HG03097 (cell line): ENCODE data around the gene SSNA1.

Source experiments
- ATAC-seq: cut with Tn5 transposase; IDR thresholded peaks from one replicate; pipeline ENCODE4 v1.9.1; 2021; ENCODE audit not compliant: unreplicated experiment, low FRiP score

The SSNA1 gene

GRCh38 chr9:137217276-137218211 is 29.1 kb downstream of the SSNA1 start:
- no peak for ATAC-seq

GRCh38 chr9:137218212-137218753 is 29.8 kb downstream of the SSNA1 start:
- no peak for ATAC-seq

- no peak for ATAC-seq
Measured at GRCh38 chr9:137218754-137219271, 30.3 kb downstream of the SSNA1 start.

- no peak for ATAC-seq
Measured at GRCh38 chr9:137219757-137220316, 31.4 kb downstream of the SSNA1 start.

GRCh38 chr9:137220317-137221094 is 32.0 kb downstream of the SSNA1 start:
- ATAC-seq: no peak

- no peak for ATAC-seq
Measured at GRCh38 chr9:137221095-137221505, 32.6 kb downstream of the SSNA1 start.

- no peak for ATAC-seq
Measured at GRCh38 chr9:137221506-137222111, 33.1 kb downstream of the SSNA1 start.

- ATAC-seq: no peak
Measured at GRCh38 chr9:137222190-137223077, 34.0 kb downstream of the SSNA1 start, which contains the start of gene RNF208. RNF208 (minus strand) TSS chr9:137222240; CDS start chr9:137221212, 1,028 bp downstream.

- ATAC-seq: peak; percentile 72
Measured at GRCh38 chr9:137223078-137223970, 34.8 kb downstream of the SSNA1 start.

GRCh38 chr9:137224830-137225694 is 36.6 kb downstream of the SSNA1 start, which contains the start of gene CYSRT1:
CYSRT1 (plus strand) TSS chr9:137225174; CDS start chr9:137225622, 448 bp downstream.
- ATAC-seq: no peak

GRCh38 chr9:137225699-137226331 is 37.3 kb downstream of the SSNA1 start:
- ATAC-seq: no peak

- ATAC-seq: no peak
Measured at GRCh38 chr9:137226338-137227053, 38.0 kb downstream of the SSNA1 start.

GRCh38 chr9:137227054-137227852 is 38.8 kb downstream of the SSNA1 start, which contains the start of gene RNF224:
RNF224 (plus strand) TSS chr9:137227502; CDS start chr9:137228336, 834 bp downstream.
- ATAC-seq: no peak

GRCh38 chr9:137227853-137228505 is 39.5 kb downstream of the SSNA1 start:
- ATAC-seq: no peak
